WTC11 (cell line): ENCODE data around the gene SUPV3L1.

Experiments used
- KAT7 ChIP-seq: sonication (generic); formaldehyde crosslinking; IDR thresholded peaks from 2 replicates; pipeline ENCODE4 v1.8.1; 2023; ENCODE audit warnings: missing genetic modification reagents, mild to moderate bottlenecking, borderline replicate concordance
- NR1H2 ChIP-seq: sonication (generic); formaldehyde crosslinking; IDR thresholded peaks from 2 replicates; pipeline ENCODE4 v1.9.0; 2021; ENCODE audit warnings: mild to moderate bottlenecking, moderate library complexity, missing genetic modification reagents
- TF ChIP-seq, protein P1 (sequence below): fragments of 200-600 bp; IDR thresholded peaks from 2 replicates; pipeline ENCODE4 v1.8.0; 2022; ENCODE audit warnings: antibody characterized with exemption

- no peak for TF ChIP-seq KAT7 (CRISPR knock-in tag)
- TF ChIP-seq, protein P1, sequence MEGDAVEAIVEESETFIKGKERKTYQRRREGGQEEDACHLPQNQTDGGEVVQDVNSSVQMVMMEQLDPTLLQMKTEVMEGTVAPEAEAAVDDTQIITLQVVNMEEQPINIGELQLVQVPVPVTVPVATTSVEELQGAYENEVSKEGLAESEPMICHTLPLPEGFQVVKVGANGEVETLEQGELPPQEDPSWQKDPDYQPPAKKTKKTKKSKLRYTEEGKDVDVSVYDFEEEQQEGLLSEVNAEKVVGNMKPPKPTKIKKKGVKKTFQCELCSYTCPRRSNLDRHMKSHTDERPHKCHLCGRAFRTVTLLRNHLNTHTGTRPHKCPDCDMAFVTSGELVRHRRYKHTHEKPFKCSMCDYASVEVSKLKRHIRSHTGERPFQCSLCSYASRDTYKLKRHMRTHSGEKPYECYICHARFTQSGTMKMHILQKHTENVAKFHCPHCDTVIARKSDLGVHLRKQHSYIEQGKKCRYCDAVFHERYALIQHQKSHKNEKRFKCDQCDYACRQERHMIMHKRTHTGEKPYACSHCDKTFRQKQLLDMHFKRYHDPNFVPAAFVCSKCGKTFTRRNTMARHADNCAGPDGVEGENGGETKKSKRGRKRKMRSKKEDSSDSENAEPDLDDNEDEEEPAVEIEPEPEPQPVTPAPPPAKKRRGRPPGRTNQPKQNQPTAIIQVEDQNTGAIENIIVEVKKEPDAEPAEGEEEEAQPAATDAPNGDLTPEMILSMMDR: no peak
- TF ChIP-seq NR1H2: no peak
These were observed 29.9 kb downstream of the SUPV3L1 start for GRCh38 chr10:69209787-69210484.
